GM12891 (cell line): ENCODE data around the gene NPL.
A peak's percentile ranks its signal among the peaks of the same experiment; 100 is the strongest.

Source experiments
- DNase-seq: peaks from one replicate; pipeline ENCODE4 v3.0.0; 2011; ENCODE audit warnings: low spot score; ENCODE audit not compliant: insufficient read length
- FAIRE-seq: peaks from 2 replicates; lab custom pipeline; 2011; peaks lifted over from hg19 to GRCh38; lab: Jason Lieb, UNC
- PAX5 ChIP-seq: IDR thresholded peaks from 2 replicates; pipeline ENCODE4 v1.6.1; 2011; ENCODE audit warnings: low read length, moderate library complexity, mild to moderate bottlenecking; ENCODE audit not compliant: insufficient read depth, severe bottlenecking
- POLR2A ChIP-seq: IDR thresholded peaks from 2 replicates; pipeline ENCODE4 v1.6.1; 2011; ENCODE audit warnings: low read depth, low read length, control low read depth
- POLR2AphosphoS5 ChIP-seq: IDR thresholded peaks from 2 replicates; pipeline ENCODE4 v1.6.1; 2011; ENCODE audit warnings: low read depth, low read length, control low read depth
- POU2F2 ChIP-seq: IDR thresholded peaks from 2 replicates; pipeline ENCODE4 v1.6.1; 2011; ENCODE audit warnings: low read depth, mild to moderate bottlenecking, control low read depth, low read length, moderate library complexity
- SPI1 ChIP-seq: IDR thresholded peaks from 2 replicates; pipeline ENCODE4 v1.6.1; 2011; ENCODE audit warnings: low read depth, low read length, control low read depth
- TAF1 ChIP-seq: IDR thresholded peaks from 2 replicates; pipeline ENCODE4 v1.6.1; 2011; ENCODE audit warnings: low read depth, low read length, control low read depth

The NPL gene

GRCh38 chr1:182839209-182840066 is 49.9 kb downstream of the NPL start, which contains the start of gene DHX9:
TSS of gene DHX9 (plus strand) at chr1:182839347. CDS start at chr1:182842567, 3,220 bp downstream.
- peak; percentile 86 for DNase-seq
- TF ChIP-seq PAX5 = no peak
- peak; percentile 45; the same call in 1 of the 2 replicates for TF ChIP-seq SPI1
- TF ChIP-seq POU2F2 = peak; percentile 75
- TF ChIP-seq TAF1 = peak; percentile 89
- peak; percentile 96 for TF ChIP-seq POLR2A
- TF ChIP-seq POLR2AphosphoS5 = peak; percentile 98
- FAIRE-seq = peak; percentile 99

DNA sequence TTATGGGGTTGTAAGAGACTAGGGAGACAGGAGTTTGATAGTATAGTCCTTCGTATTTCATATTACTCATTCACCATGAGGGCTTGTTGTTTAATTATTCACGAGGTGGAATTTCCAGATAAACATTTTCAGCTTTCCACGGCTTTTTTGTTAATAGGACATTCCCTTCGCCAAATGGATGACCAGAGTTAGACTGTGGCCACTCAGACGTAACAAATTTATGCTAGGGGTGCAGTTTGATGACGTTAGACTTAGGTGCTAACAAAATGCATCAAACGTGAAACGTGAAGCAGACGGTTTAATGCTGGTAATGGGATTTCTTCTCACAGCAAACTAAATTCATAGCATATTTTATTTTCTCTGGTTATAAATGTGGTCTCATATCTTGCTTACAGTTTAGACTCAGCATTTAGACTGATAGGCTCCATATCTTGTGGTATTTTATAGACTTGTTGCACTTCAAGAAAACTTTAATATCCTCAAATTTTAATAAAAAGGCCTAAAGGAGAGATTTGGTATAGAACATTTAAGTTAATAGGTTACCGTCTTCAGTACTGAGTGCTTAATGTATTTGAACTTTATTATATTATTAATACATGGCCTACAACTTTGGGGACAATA is 51.9 kb downstream of the NPL start:
- FAIRE-seq = peak; percentile 68
- DNase-seq = no peak

DNA sequence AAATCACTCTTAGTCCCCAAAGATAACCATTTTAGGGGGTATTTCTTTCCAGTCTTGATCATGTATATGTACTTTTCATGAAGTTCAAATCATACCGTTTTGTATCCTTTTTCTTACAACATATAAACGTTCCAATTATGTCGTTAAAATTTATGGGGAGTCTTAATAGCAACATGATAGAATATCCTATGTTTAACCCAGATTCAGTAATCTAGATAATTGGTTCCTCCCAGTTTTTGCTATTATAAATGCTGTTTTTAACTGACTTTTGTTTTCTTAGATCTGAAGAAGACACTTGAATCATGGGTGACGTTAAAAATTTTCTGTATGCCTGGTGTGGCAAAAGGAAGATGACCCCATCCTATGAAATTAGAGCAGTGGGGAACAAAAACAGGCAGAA is 52.7 kb downstream of the NPL start:
- DNase-seq (no peak), FAIRE-seq (no peak)
- TF ChIP-seq SPI1 (no peak), POLR2AphosphoS5 (no peak), POU2F2 (no peak), PAX5 (no peak), POLR2A (no peak), TAF1 (no peak)

More for the DNA sequence above, 51.9 kb downstream of the NPL start:
- TF ChIP-seq POLR2A = no peak
- no peak for TF ChIP-seq PAX5
- no peak for TF ChIP-seq TAF1
- no peak for TF ChIP-seq POU2F2
- no peak for TF ChIP-seq SPI1
- no peak for TF ChIP-seq POLR2AphosphoS5

DNA sequence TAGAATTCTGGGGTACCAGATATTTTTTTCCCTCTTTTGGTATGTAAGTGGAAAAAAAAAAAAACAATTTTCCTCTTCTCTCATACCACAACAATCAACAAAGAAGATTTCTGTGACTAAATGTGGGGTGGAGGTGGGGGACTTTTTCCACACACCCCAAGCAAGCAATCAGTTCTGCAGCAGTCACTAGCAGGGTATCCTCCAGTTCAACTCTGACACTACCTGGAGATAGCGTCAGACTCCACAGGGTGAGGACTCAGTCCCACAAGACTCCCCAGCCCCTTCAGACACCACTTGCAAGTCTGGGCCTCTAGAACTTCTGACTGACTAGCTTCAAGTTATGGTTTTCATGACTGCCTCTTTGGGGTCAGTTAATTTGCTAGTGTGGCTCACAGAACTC is 55.8 kb downstream of the NPL start:
- TF ChIP-seq POU2F2 (no peak), SPI1 (no peak), POLR2AphosphoS5 (no peak), POLR2A (no peak), TAF1 (no peak), PAX5 (no peak)
- FAIRE-seq = no peak
- no peak for DNase-seq

GRCh38 chr1:182845894-182846293 is 56.3 kb downstream of the NPL start:
- TF ChIP-seq TAF1 (no peak), POLR2AphosphoS5 (no peak), POU2F2 (no peak), POLR2A (no peak), SPI1 (no peak), PAX5 (no peak)
- DNase-seq = no peak
- FAIRE-seq = no peak

DNA sequence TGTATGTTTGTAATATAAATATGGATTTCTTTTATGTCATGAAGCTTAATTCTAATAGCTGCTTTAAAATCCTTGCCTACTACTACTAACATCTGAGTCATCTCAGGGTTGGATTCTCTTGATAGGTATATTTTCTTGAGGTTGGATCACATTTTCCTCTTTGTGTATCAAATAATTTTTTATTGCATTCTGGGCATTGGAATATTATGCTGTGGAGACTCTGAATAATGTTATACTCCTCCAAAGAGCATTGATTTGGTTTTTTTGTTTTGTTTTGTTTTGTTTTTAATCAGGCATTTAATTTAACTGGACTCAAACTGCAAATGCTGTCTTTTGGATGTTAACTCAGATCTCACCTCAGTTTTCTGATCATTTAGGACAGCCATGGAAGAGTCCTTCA is 57.5 kb downstream of the NPL start:
- TF ChIP-seq POLR2AphosphoS5 (no peak), TAF1 (no peak), PAX5 (no peak), POU2F2 (no peak), SPI1 (no peak), POLR2A (no peak)
- FAIRE-seq (no peak), DNase-seq (no peak)

DNA sequence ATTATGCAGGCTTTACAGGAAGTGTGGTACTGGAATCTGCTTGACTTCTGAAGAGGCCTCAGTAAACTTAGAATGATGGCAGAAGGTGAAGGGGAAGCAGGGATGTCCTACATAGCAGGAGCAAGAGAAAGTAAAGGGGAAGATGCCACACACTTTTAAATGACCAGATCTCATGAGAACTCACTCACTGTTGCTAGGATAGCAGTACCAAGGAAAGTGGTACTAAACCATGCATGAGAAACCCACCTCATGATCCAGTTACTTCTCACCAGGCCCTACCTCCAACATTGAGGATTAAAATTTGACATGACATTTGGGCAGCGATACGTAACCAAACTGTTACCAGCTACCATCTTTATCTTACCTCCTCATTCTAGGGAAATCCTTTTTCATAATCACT is 59.2 kb downstream of the NPL start:
- TF ChIP-seq POLR2A (peak; percentile 26; the same call in 1 of the 2 replicates), PAX5 (no peak)
- FAIRE-seq = peak; percentile 16
- no peak for DNase-seq

GRCh38 chr1:182850319-182850718 is 60.7 kb downstream of the NPL start:
- FAIRE-seq (no peak), DNase-seq (no peak)
- TF ChIP-seq POLR2A (no peak), SPI1 (no peak), PAX5 (no peak), POLR2AphosphoS5 (no peak), POU2F2 (no peak), TAF1 (no peak)

GRCh38 chr1:182851825-182852224 is 62.3 kb downstream of the NPL start:
- no peak for DNase-seq
- FAIRE-seq = no peak
- TF ChIP-seq PAX5 (no peak), POLR2AphosphoS5 (no peak), POLR2A (no peak), SPI1 (no peak), POU2F2 (no peak), TAF1 (no peak)
